Measurements from ENCODE around the gene ESPL1.

The ESPL1 gene

GRCh38 chr12:53267999-53268629 is at the start of gene ESPL1:
Gene ESPL1, plus strand, starts transcription at chr12:53268299. Its CDS starts 468 bp downstream, at chr12:53268767.
- DNase-seq = peak; percentile 54

- DNase-seq = no peak
Observed at GRCh38 chr12:53218551-53219291, 49.4 kb upstream of the ESPL1 start.

- no peak for DNase-seq
Observed at GRCh38 chr12:53219292-53219955, 48.7 kb upstream of the ESPL1 start.

GRCh38 chr12:53219956-53220693 is 48.0 kb upstream of the ESPL1 start:
- no peak for DNase-seq

GRCh38 chr12:53220694-53221202 is 47.4 kb upstream of the ESPL1 start:
- DNase-seq = peak; percentile 36

- peak; percentile 19 for DNase-seq
Observed at GRCh38 chr12:53221203-53222080, 46.7 kb upstream of the ESPL1 start.

- DNase-seq = no peak
Observed at GRCh38 chr12:53222170-53222721, 45.9 kb upstream of the ESPL1 start.

GRCh38 chr12:53222806-53223261 is 45.3 kb upstream of the ESPL1 start:
- DNase-seq = no peak

- no peak for DNase-seq
Observed at GRCh38 chr12:53223389-53224060, 44.6 kb upstream of the ESPL1 start.

GRCh38 chr12:53224061-53224896 is 43.8 kb upstream of the ESPL1 start:
- DNase-seq = no peak

- no peak for DNase-seq
Observed at GRCh38 chr12:53224897-53225634, 43.0 kb upstream of the ESPL1 start.

GRCh38 chr12:53225635-53226424 is 42.3 kb upstream of the ESPL1 start:
- no peak for DNase-seq

- DNase-seq = no peak
Observed at GRCh38 chr12:53226815-53227214, 41.3 kb upstream of the ESPL1 start.

GRCh38 chr12:53227341-53227740 is 40.8 kb upstream of the ESPL1 start:
- DNase-seq = no peak

GRCh38 chr12:53227836-53228235 is 40.3 kb upstream of the ESPL1 start:
- no peak for DNase-seq

- no peak for DNase-seq
Observed at GRCh38 chr12:53229454-53229853, 38.6 kb upstream of the ESPL1 start.

GRCh38 chr12:53230108-53230845 is 37.8 kb upstream of the ESPL1 start:
- DNase-seq = no peak

- no peak for DNase-seq
Observed at GRCh38 chr12:53231671-53231920, 36.5 kb upstream of the ESPL1 start.
